GM12878 (cell line): ENCODE measurements around the gene RREB1. TPM values are rescaled to one million over a fixed set of nuclear protein-coding genes. Genes with fewer than 3 reads are reported as not detected.
A peak's percentile ranks its signal among the peaks of the same experiment; 100 is the strongest.

Source experiments
- ATAC-seq: fragments of 200-7000 bp; cut with Tn5 transposase; 3 replicates; pipeline ENCODE4 v1.9.1; 2020; ENCODE audit warnings: mild to moderate bottlenecking, moderate library complexity
- BruUV-seq: library from RNA; stranded (reverse); fragments of 400-500 nt; replicated peaks from 2 replicates; lab custom pipeline; 2021; lab: Mats Ljungman, UMichigan
- CTCF ChIA-PET: fragments of 300-600 bp; sonication (Branson Sonifier 250); formaldehyde crosslinking; extraction: SDS; loops from one replicate; lab custom pipeline; 2021; ENCODE audit warnings: inconsistent platforms; lab: Yijun Ruan, JAX
- POLR2A ChIA-PET: fragments of 350-600 bp; formaldehyde crosslinking; extraction: SDS; loops from one replicate; lab custom pipeline; 2021; ENCODE audit warnings: inconsistent platforms; lab: Charles Lee
- RAD21 ChIA-PET: fragments of 300-600 bp; sonication (Branson Sonifier 250); formaldehyde crosslinking; loops from one replicate; lab custom pipeline; 2023; ENCODE audit warnings: antibody characterized with exemption; ENCODE audit not compliant: unreplicated experiment; lab: Charles Lee
- SMC1A ChIA-PET: fragments of 300-600 bp; sonication (Branson Sonifier 250); formaldehyde crosslinking; loops from one replicate; lab custom pipeline; 2023; ENCODE audit not compliant: unreplicated experiment, uncharacterized antibody; lab: Charles Lee
- DNase-seq: peaks from one replicate; pipeline ENCODE4 v3.0.0-alpha.2; 2011; ENCODE audit warnings: low read depth, low spot score
- FAIRE-seq: peaks from 3 replicates; lab custom pipeline; 2011; peaks lifted over from hg19 to GRCh38; lab: Jason Lieb, UNC
- H2AFZ ChIP-seq: 2 replicates; pipeline ENCODE4 v1.6.0; 2011; ENCODE audit warnings: low read depth, low read length, control low read depth; ENCODE audit not compliant: control insufficient read depth
- H3K27ac ChIP-seq: 2 replicates; pipeline ENCODE4 v1.5.1; 2011; ENCODE audit warnings: control low read depth; ENCODE audit not compliant: control insufficient read depth, insufficient read depth
- H3K27me3 ChIP-seq, 2 experiments: replicated peaks in 1 of 2; 2 replicates each; pipeline versions ENCODE4 v1.6.0 to v1.6.1; 2011; ENCODE audit warnings: low read length in 1 of 2; ENCODE audit not compliant: control insufficient read depth in 2 of 2, insufficient read depth in 2 of 2
- H3K36me3 ChIP-seq, 2 experiments: 2 replicates each; pipeline ENCODE4 v1.5.1; 2011; ENCODE audit warnings: low read length in 1 of 2; ENCODE audit not compliant: control insufficient read depth in 2 of 2, insufficient read depth in 2 of 2
- H3K4me1 ChIP-seq: 2 replicates; pipeline ENCODE4 v1.6.1; 2011; ENCODE audit warnings: mild to moderate bottlenecking, low read length, moderate library complexity, mixed read lengths; ENCODE audit not compliant: control insufficient read depth, insufficient read depth
- H3K4me2 ChIP-seq: 2 replicates; pipeline ENCODE4 v1.6.0; 2011; ENCODE audit warnings: control low read depth; ENCODE audit not compliant: control insufficient read depth, insufficient read depth
- H3K4me3 ChIP-seq: fragments of 200-600 bp; sonication (generic); 2 replicates; pipeline ENCODE4 v1.5.1; 2016
- H3K79me2 ChIP-seq: 2 replicates; pipeline ENCODE4 v1.6.0; 2011; ENCODE audit warnings: low read length; ENCODE audit not compliant: control insufficient read depth, insufficient read depth
- H3K9ac ChIP-seq: 2 replicates; pipeline ENCODE4 v1.8.0; 2011; ENCODE audit warnings: low read length, control low read depth, mixed read lengths; ENCODE audit not compliant: control insufficient read depth, insufficient read depth
- H3K9me3 ChIP-seq: replicated peaks from 3 replicates; pipeline ENCODE4 v1.5.1; 2011; ENCODE audit warnings: mild to moderate bottlenecking, low read length; ENCODE audit not compliant: control insufficient read depth, insufficient read depth
- H4K20me1 ChIP-seq: 2 replicates; pipeline ENCODE4 v1.6.0; 2011; ENCODE audit not compliant: control insufficient read depth, insufficient read depth
- FOXM1 ChIP-seq: IDR thresholded peaks from 2 replicates; pipeline ENCODE4 v1.6.1; 2012; ENCODE audit warnings: low read depth, mild to moderate bottlenecking, inconsistent platforms, low read length, moderate library complexity
- HDGF ChIP-seq: fragments of 450-650 bp; IDR thresholded peaks from 2 replicates; pipeline ENCODE4 v1.6.1; 2016; ENCODE audit warnings: antibody characterized with exemption
- PAX8 ChIP-seq: fragments of 450-650 bp; IDR thresholded peaks from 2 replicates; pipeline ENCODE4 v1.6.1; 2017; ENCODE audit warnings: mild to moderate bottlenecking, moderate library complexity
- RAD21 ChIP-seq: IDR thresholded peaks from 2 replicates; pipeline ENCODE4 v1.6.1; 2011; ENCODE audit warnings: mild to moderate bottlenecking, low read depth, low read length, moderate library complexity; ENCODE audit not compliant: insufficient read depth
- SREBF1 ChIP-seq: IDR thresholded peaks from 2 replicates; pipeline ENCODE4 v1.6.1; 2012; ENCODE audit warnings: mild to moderate bottlenecking, low read length
- YY1 ChIP-seq: IDR thresholded peaks from 2 replicates; pipeline ENCODE4 v1.6.1; 2011; ENCODE audit warnings: low read depth, mild to moderate bottlenecking, low read length
- ZNF24 ChIP-seq: fragments of 450-650 bp; IDR thresholded peaks from 2 replicates; pipeline ENCODE4 v1.6.1; 2017; ENCODE audit warnings: antibody characterized with exemption, mild to moderate bottlenecking
- ZZZ3 ChIP-seq: IDR thresholded peaks from 2 replicates; pipeline ENCODE4 v1.6.1; 2011; ENCODE audit warnings: low read depth; ENCODE audit not compliant: control insufficient read depth, insufficient read length
- WGBS: methylation state at CpG from one replicate; pipeline ENCODE4 v1.1.6; 2016; ENCODE audit warnings: low lambda C conversion rate; ENCODE audit not compliant: insufficient replicate concordance, insufficient coverage; ENCODE audit errors: missing lambda C conversion rate; 5-methylcytosine and 5-hydroxymethylcytosine counted together
- in situ Hi-C: fragments of 300-500 bp; cut with MboI; formaldehyde crosslinking; loops from 9 replicates; pipeline ENCODE4 v1.14.3; 2018; ENCODE audit warnings: mixed read lengths
- intact Hi-C: fragments of 100-400 bp; cut with micrococcal nuclease; formaldehyde crosslinking; loops from one replicate; pipeline ENCODE4 v1.14.2; 2022; ENCODE audit not compliant: unreplicated experiment
- polyA plus RNA-seq, 11 experiments: library from polyadenylated mRNA; depleted of rRNA in 4 of 11; unstranded in 6 of 11; stranded (reverse) in 5 of 11; fragments of >200 nt; fragmentation: Nextera tagmentation in 4 of 11; fragmentation: Illumina TruSeq in 1 of 11; extraction: Ambion mirVana in 4 of 11; extraction: Trizol in 1 of 11; gene quantifications; 1 replicate in 1 of 11; 2 replicates in 10 of 11; pipeline versions ENCODE4 v1.2.1 to v1.2.3, GENCODE V29; 2011 to 2016; ENCODE audit warnings: inconsistent platforms in 2 of 11, missing spikeins in 2 of 11, low read depth in 1 of 11
- total RNA-seq, 4 experiments: library from RNA; depleted of rRNA in 3 of 4; stranded (reverse); fragments of >200 nt in 3 of 4; fragmentation: Illumina TruSeq in 1 of 4; extraction: Trizol in 1 of 4; gene quantifications; 2 replicates each; pipeline versions ENCODE4 v1.2.1 to v1.2.3, GENCODE V29; 2013 to 2021
- TF ChIP-seq, protein P1 (sequence below): IDR thresholded peaks from 2 replicates; pipeline ENCODE4 v1.6.1; 2012; ENCODE audit warnings: low read length, inconsistent platforms

RREB1 gene
- total and polyA plus RNA-seq, 10 of the 15 experiments (the other 5 are each of a cell fraction or from before 2014, with no cell fraction given): 1.9 to 30.3 (median 8.6) TPM

DNA sequence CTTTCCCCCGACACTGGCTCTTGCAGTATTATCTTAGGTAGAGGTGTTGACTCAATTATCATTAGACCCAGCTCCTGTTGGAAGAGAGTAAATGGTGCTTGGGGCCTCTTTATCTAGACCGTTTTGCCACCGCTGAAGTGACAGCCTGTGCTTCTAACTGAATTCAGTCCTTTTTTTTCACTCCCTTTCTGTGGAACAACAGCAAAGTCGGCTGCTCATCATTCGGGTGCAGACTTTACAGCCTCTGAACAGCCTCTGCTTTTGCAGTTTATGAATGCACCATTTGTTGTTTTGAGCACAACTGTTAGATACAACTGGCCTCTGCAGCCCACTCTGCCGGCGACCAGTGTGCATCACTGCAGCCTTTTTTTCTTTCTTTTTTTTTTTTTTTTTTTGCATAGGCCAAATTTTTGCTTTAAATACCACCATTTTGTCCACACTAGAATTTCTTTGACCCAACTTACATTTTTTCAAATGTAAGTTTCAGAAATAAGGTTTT is 35.8 kb downstream of the RREB1 start:
- intact Hi-C loops (no loop called here), in situ Hi-C loops (no loop called here)
- RAD21 ChIA-PET: interaction anchor here (1.1 to 5.8 kb wide), 4 partner anchors 8 to 36 kb away, joined by 3 to 49 read pairs (median 12); partner anchors contain the start of gene RREB1
- no peak for DNase-seq
- Histone ChIP-seq H3K79me2 (peaks cover 100% of the 10 kb centered on the region), H2AFZ (no peak overlapping the region), H3K9me3 (no peaks in the 10 kb centered on the region), H3K36me3 (peaks cover 0 to 2% of the 10 kb centered on the region in 2 experiments; a peak in 2 of 4 replicates), H3K4me2 (peak overlapping the region; percentile 9; the same call in 1 of the 2 replicates), H3K9ac (no peak overlapping the region), H3K27ac (peak overlapping the region; percentile 32), H4K20me1 (no peaks in the 10 kb centered on the region; the same call in 1 of the 2 replicates)
- no TSS peak for BruUV-seq
- CTCF ChIA-PET: interaction anchor here (0.9 to 1.3 kb wide), 4 partner anchors 9 to 95 kb away, joined by 3 to 5 read pairs (median 3); no protein-coding TSS in a partner anchor
- FAIRE-seq: no peak
- 71% methylated on average over 7 of the region's 7 CpGs for WGBS
- TF ChIP-seq ZNF24: no peak
- TF ChIP-seq RAD21: peak; percentile 51
- TF ChIP-seq ZZZ3: no peak
- TF ChIP-seq, protein P1, sequence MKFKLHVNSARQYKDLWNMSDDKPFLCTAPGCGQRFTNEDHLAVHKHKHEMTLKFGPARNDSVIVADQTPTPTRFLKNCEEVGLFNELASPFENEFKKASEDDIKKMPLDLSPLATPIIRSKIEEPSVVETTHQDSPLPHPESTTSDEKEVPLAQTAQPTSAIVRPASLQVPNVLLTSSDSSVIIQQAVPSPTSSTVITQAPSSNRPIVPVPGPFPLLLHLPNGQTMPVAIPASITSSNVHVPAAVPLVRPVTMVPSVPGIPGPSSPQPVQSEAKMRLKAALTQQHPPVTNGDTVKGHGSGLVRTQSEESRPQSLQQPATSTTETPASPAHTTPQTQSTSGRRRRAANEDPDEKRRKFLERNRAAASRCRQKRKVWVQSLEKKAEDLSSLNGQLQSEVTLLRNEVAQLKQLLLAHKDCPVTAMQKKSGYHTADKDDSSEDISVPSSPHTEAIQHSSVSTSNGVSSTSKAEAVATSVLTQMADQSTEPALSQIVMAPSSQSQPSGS: no peak
- TF ChIP-seq PAX8: no peak
- TF ChIP-seq SREBF1: no peak
- no peak for TF ChIP-seq HDGF
- 0 out of 2 replicates have a peak, but pooled peaks have one; percentile 25 for TF ChIP-seq YY1
- TF ChIP-seq FOXM1: no peak
- TF ChIP-seq, all 136 proteins: peak for 2
- SMC1A ChIA-PET: interaction anchor here (0.8 to 14.1 kb wide), 6 partner anchors 10 to 93 kb away, joined by 3 to 256 read pairs (median 6); no protein-coding TSS in a partner anchor
- no peak for ATAC-seq
- Histone ChIP-seq H3K27me3 (no peaks in the 10 kb centered on the region), H3K4me1 (peaks cover 81% of the 10 kb centered on the region), H3K4me3 (no peak overlapping the region)
- POLR2A ChIA-PET: interaction anchor here (0.7 to 1.2 kb wide), 4 partner anchors 8 to 319 kb away, joined by 3 to 10 read pairs (median 4); no protein-coding TSS in a partner anchor
